Panc1 (cell line): ENCODE results near the gene THSD7B.

Source experiments
- CTCF ChIP-seq: fragments of 450-650 bp; IDR thresholded peaks from 2 replicates; pipeline ENCODE4 v1.5.1; 2017; ENCODE audit warnings: mild to moderate bottlenecking
- POLR2AphosphoS5 ChIP-seq: IDR thresholded peaks from 2 replicates; pipeline ENCODE4 v1.6.1; 2012; ENCODE audit warnings: mild to moderate bottlenecking, low read depth, low read length, moderate library complexity
- REST ChIP-seq, 2 experiments: IDR thresholded peaks; 2 replicates each; pipeline ENCODE4 v1.6.1; 2011 to 2012; ENCODE audit warnings: low read depth in 2 of 2, control low read depth in 1 of 2, low read length in 1 of 2, mild to moderate bottlenecking in 1 of 2, moderate library complexity in 1 of 2; ENCODE audit not compliant: insufficient read depth in 1 of 2

GRCh38 chr2:137023205-137023604 lies 257.9 kb downstream of the THSD7B start:
- TF ChIP-seq CTCF = no peak
- TF ChIP-seq POLR2AphosphoS5 = no peak
- no peak for TF ChIP-seq REST (IDR thresholded peaks at IDR 0.05; ENCODE audit: insufficient read depth in 1 of 2, low read depth in 2 of 2, low read length in 1 of 2)
